Measurements from ENCODE around the gene TNIK. TPM values are rescaled to one million over a fixed set of nuclear protein-coding genes. Genes with fewer than 3 reads are reported as not detected.
"Not testable (repeated sequence)": the region's sequence is repeated elsewhere in the genome, so short reads cannot be mapped to it uniquely, and the experiment has no call there.

Gene TNIK
- total and polyA plus RNA-seq, 5 experiments from 2014 or later, result 13.2 to 50.0 (median 16.1) TPM

DNA sequence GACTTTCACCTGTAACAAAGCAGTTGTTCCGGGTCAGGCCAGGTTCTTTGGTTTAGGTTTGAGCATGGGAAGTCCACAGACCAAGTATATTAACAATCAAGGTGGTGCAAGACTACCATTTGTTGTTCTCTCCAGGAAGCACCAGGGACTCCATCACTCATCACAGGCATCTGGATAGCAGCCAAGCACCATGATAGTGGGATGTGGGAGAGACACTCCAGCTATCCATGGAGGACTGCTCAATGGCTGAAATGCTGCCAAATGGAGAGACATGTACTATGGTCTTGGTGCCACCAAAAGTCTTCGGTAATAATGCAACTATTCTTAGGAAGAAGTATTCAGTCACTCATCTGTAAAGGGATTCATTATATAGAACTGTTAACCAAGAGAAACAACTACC is 143.0 kb downstream of the TNIK start:
- POLR2A ChIA-PET, result no interaction called here
- Mint-ChIP-seq H3K27ac (peak overlapping the region in 1 of 10 donors; percentile 48), H3K4me1 (peaks cover 24 to 55% (median 46%) of the 10 kb centered on the region in 4 donors), H3K4me3 (no peak overlapping the region), H3K9me3 (no peaks in the 10 kb centered on the region), H3K36me3 (no peaks in the 10 kb centered on the region), H3K27me3 (no peaks in the 10 kb centered on the region)
- DNase-seq (no peak), ATAC-seq (no peak)

DNA sequence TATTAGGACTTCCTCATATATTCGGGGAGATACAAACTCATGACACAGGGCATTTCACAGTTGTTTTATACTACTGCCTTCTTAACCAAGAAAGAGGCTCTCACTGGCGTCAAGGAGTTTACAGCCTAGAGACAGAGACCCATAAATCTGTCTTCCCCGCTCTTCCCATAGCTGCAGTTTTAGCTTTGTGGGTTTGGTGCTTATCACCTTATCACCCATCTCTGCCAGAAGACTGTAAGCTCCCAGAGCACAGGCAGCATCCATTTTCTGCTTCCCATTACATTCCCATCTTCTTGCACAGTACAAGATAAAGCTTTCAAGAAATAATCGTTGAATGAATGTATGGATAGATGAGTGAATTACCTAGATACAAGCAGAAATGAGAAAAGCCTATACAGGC is 144.3 kb downstream of the TNIK start:
- H3K27ac Mint-ChIP-seq, result peak overlapping the region in 6 of 10 donors; percentile 9 to 72 (median 40)
- ATAC-seq, result no peak
- DNase-seq, result no peak
- H3K36me3 Mint-ChIP-seq, result no peaks in the 10 kb centered on the region
- POLR2A ChIA-PET, result no interaction called here
- no peaks in the 10 kb centered on the region for H3K9me3 Mint-ChIP-seq
- no peak overlapping the region for H3K4me3 Mint-ChIP-seq
- H3K27me3 Mint-ChIP-seq, result no peaks in the 10 kb centered on the region
- peaks cover 30 to 57% (median 51%) of the 10 kb centered on the region in 4 donors for H3K4me1 Mint-ChIP-seq

DNA sequence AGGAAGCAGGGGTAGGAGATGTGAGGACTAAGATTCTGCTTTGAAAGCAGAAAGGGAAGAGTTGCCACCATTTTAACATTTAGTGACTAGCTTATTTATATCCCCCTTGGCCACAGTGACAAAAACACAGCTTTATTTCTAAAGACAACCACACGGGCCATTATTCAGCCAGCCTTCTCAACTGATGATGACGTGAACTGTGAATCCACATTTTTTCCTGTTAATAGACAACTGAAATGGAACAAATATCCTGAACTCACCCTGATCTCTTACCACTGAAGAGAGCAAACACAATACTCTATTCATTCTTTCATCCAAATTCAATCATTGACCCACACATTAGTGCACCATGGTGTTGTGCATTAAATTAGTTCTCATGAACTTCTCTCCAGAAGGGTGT is 145.1 kb downstream of the TNIK start:
- Mint-ChIP-seq H3K4me1 (peaks cover 32 to 63% (median 56%) of the 10 kb centered on the region in 4 donors), H3K4me3 (no peak overlapping the region), H3K9me3 (no peaks in the 10 kb centered on the region), H3K27me3 (no peaks in the 10 kb centered on the region), H3K27ac (peak overlapping the region in 9 of 10 donors; percentile 10 to 73 (median 44)), H3K36me3 (no peaks in the 10 kb centered on the region)
- DNase-seq, result no peak
- no peak for ATAC-seq
- POLR2A ChIA-PET, result interaction anchor here (0.8 kb wide), 1 partner anchor 108 kb away, joined by 4 read pairs; no protein-coding TSS in a partner anchor

DNA sequence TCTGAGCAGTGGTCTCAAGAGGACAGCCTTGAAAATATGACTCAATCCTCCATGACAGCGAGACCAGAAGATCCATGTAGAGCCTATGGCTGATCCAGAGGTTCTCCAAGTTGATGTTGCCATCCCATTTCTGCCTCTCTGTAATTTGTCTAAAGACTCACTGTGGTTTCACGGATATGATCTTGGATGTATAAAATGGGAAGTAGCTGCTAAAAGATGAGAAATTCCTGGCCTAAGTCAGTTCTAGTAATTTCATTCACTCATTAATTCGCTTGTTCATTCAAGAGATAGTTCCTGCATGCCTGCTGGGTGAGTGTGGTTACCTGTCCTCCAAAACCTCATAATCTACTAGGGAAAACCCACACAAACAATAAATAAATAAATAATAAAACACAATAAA is 145.9 kb downstream of the TNIK start:
- H3K27me3 Mint-ChIP-seq, result no peaks in the 10 kb centered on the region
- H3K36me3 Mint-ChIP-seq, result no peaks in the 10 kb centered on the region
- H3K4me1 Mint-ChIP-seq, result peaks cover 35 to 70% (median 64%) of the 10 kb centered on the region in 4 donors
- DNase-seq, result no peak
- POLR2A ChIA-PET, result no interaction called here
- peak overlapping the region; percentile 5 to 86 (median 48) for H3K27ac Mint-ChIP-seq
- ATAC-seq, result no peak
- H3K4me3 Mint-ChIP-seq, result peak overlapping the region in 1 of 10 donors; percentile 0
- no peaks in the 10 kb centered on the region for H3K9me3 Mint-ChIP-seq

DNA sequence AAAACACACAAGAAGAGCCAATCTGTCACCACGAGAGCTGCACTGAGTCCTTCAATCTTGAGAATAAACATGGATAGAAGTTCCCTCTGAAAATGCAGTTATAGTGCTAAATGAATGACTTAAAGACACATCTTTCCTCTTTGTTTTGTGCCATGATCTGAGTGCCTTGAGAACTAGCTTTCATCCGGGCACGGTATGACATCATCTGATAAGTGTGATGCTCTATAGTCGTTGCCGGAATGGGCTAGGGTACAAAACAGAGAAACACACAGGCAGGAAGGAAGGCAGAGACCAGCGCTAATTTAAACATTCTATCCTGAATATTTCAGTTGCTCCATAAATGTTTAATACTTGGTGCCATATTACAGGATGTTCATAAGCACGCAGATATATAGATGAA is 146.5 kb downstream of the TNIK start:
- Mint-ChIP-seq H3K36me3 (no peaks in the 10 kb centered on the region), H3K27ac (peak overlapping the region in 8 of 10 donors; percentile 30 to 86 (median 61)), H3K27me3 (no peaks in the 10 kb centered on the region), H3K4me1 (peaks cover 35 to 76% (median 70%) of the 10 kb centered on the region in 4 donors), H3K4me3 (no peak overlapping the region), H3K9me3 (no peaks in the 10 kb centered on the region)
- no peak for DNase-seq
- POLR2A ChIA-PET, result no interaction called here
- no peak for ATAC-seq

DNA sequence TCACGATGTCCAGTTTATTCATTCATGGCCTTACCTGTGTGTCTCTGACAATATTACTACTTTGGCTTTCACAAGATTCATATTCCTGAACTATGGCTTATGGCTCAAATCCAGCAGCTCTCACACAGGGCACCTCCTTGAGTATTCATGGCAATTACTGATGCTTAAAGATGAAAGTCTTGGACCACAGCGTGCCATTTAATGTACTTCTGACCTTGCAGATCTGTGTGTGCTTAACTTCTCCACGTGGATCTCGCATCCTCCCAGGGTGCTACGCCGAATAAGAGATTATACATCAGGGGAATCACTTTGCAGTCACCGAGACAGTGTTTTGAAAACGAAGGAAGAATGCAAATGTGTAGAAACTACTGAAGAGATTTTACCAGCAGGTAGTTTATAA is 147.5 kb downstream of the TNIK start:
- peaks cover 40 to 80% (median 77%) of the 10 kb centered on the region in 4 donors for H3K4me1 Mint-ChIP-seq
- peak overlapping the region in 4 of 10 donors; percentile 4 to 29 (median 14) for H3K4me3 Mint-ChIP-seq
- H3K9me3 Mint-ChIP-seq, result peaks cover 0 to 5% (median 0%) of the 10 kb centered on the region in 9 donors
- peaks cover 0 to 5% (median 0%) of the 10 kb centered on the region in 3 donors for H3K36me3 Mint-ChIP-seq
- ATAC-seq (no peak), DNase-seq (no peak)
- H3K27me3 Mint-ChIP-seq, result no peaks in the 10 kb centered on the region
- POLR2A ChIA-PET, result no interaction called here
- peak overlapping the region in 9 of 10 donors; percentile 40 to 86 (median 66) for H3K27ac Mint-ChIP-seq

DNA sequence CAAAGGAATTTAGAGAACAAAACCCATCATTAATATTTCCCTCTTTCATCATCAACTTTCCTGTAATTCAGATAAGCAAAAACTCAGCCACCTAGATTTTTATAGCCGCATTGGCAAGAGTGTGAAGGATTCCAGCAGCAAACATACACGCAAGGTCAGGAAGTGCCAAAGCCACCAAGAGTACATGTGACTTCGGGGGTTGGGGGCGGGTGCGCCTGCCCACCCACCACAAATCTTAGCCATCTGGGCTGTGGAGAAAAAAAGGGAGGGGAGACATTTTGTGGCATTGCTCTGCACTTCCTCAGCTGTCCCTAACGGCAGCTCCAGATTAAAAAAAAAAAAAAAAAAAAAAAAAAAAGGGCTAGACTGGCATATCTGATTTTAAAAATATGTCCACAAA is 148.4 kb downstream of the TNIK start:
- DNase-seq, result peak in 1 of 10 donors; percentile 6
- Mint-ChIP-seq H3K27me3 (no peaks in the 10 kb centered on the region), H3K27ac (peak overlapping the region in 9 of 10 donors; percentile 43 to 85 (median 59)), H3K36me3 (peaks cover 0 to 5% (median 0%) of the 10 kb centered on the region in 3 donors), H3K4me3 (peak overlapping the region in 9 of 10 donors; percentile 19 to 81 (median 57)), H3K4me1 (peaks cover 40 to 88% (median 76%) of the 10 kb centered on the region in 4 donors), H3K9me3 (peaks cover 0 to 5% (median 0%) of the 10 kb centered on the region in 9 donors)
- POLR2A ChIA-PET, result interaction anchor here (2.0 kb wide), 1 partner anchor 67 kb away, joined by 8 read pairs; no protein-coding TSS in a partner anchor
- peak; percentile 44 to 53 for ATAC-seq

DNA sequence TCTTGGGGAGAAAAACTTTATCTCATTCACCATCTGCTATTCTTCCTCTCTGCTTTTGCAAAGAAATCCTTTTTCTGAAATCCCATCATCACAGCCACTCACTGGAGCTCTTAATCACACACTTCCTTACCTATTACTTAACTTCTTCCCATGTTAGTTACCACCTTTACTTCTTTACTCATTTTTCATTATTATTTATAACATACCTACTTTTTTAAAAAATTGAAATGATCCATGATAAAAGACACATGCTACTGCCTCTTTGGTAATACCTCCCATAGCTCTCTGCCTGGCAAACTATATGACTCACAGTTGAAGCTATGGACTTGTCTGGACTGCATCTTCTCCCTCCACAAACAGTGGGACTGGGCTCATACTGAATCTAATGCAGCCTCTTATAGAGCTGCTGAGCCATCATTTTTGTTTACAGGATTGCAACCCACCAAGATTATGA is 150.3 kb downstream of the TNIK start:
- POLR2A ChIA-PET, result interaction anchor here (2.0 kb wide), 1 partner anchor 65 kb away, joined by 8 read pairs; no protein-coding TSS in a partner anchor
- H3K27ac Mint-ChIP-seq, result peak overlapping the region in 8 of 10 donors; percentile 0 to 60 (median 30)
- H3K4me3 Mint-ChIP-seq, result no peak overlapping the region

DNA sequence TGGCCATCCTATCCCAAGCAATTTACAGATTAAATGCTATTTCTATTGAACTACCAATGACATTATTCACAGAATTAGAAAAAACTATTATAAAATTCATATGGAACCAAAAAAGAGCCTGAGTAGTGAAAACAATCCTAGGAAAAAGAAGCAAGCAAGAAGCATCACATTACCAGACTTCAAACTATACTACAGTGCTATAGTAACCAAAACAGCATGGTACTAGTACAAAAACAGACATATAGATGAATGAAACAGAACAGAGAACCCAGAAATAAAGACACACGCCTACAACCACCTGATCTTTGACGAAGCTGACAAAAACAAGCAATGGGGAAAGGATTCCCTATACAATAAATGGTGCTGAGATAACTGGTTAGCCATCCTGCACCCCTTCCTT is 152.2 kb downstream of the TNIK start:
- Mint-ChIP-seq H3K4me3 (no peak overlapping the region), H3K27me3 (no peaks in the 10 kb centered on the region), H3K27ac (no peak overlapping the region), H3K36me3 (peaks cover 0 to 5% (median 0%) of the 10 kb centered on the region in 3 donors), H3K4me1 (peaks cover 36 to 78% (median 69%) of the 10 kb centered on the region in 4 donors), H3K9me3 (peaks cover 0 to 5% (median 0%) of the 10 kb centered on the region in 9 donors)
- POLR2A ChIA-PET, result interaction anchor here (0.8 kb wide), 1 partner anchor 27 kb away, joined by 3 read pairs; no protein-coding TSS in a partner anchor
- no peak for ATAC-seq
- DNase-seq, result no peak

More for the DNA sequence above, 150.3 kb downstream of the TNIK start:
- DNase-seq (no peak), ATAC-seq (no peak)
- peaks cover 38 to 79% (median 75%) of the 10 kb centered on the region in 4 donors for H3K4me1 Mint-ChIP-seq
- H3K9me3 Mint-ChIP-seq, result peaks cover 0 to 5% (median 0%) of the 10 kb centered on the region in 9 donors
- H3K36me3 Mint-ChIP-seq, result peaks cover 0 to 5% (median 0%) of the 10 kb centered on the region in 3 donors
- H3K27me3 Mint-ChIP-seq, result no peaks in the 10 kb centered on the region

DNA sequence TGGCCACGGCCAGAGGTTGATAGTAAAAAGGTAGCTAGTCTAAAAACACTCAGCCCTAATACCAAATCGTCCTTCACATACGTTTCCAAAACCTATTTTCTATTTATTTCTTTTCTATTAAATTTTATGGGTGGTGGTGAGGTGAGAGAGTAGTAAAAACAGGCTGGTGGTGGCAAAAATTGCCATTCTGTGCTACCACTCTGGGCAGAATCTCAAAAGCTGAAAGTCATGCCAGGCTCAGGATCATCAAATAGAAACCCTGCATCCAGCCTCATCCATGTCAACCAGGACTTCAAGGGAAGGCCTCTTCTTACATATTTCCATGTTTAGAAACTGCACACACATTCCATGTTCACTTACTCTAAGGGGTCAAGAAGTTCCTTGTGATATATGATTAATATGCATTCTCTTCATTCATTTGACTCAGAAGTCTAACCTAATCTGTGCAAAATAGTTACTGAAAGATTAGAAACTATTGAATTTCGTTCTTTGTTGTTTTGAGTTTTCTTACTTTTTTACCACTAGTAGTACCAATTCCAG is 153.1 kb downstream of the TNIK start:
- ATAC-seq, result no peak
- Mint-ChIP-seq H3K27me3 (no peaks in the 10 kb centered on the region), H3K36me3 (peaks cover 0 to 5% (median 0%) of the 10 kb centered on the region in 3 donors), H3K9me3 (peaks cover 0 to 5% (median 0%) of the 10 kb centered on the region in 9 donors), H3K27ac (peak overlapping the region in 1 of 10 donors; percentile 29), H3K4me1 (peaks cover 29 to 76% (median 62%) of the 10 kb centered on the region in 4 donors), H3K4me3 (no peak overlapping the region)
- POLR2A ChIA-PET, result no interaction called here
- DNase-seq, result no peak

DNA sequence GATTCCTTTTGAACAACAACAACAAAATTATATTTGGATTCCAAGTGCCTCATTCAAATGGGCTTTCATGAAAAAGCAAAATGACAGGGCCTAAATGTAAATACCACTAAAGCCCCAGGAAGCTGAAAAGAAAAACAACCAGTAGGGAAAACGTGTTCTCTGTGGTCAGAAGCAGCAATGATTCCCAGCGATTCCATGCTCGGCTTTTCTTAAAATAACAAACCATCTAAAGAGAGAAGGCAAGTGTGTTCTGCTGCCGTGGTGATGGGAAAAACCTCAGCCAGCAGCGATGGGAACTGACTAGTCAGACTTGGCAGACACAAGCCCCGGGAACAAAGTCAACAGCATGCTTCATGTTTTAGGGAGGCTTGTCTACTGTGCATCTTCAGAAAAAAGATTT is 153.6 kb downstream of the TNIK start:
- POLR2A ChIA-PET, result no interaction called here
- Mint-ChIP-seq H3K36me3 (peaks cover 0 to 7% (median 0%) of the 10 kb centered on the region in 3 donors), H3K4me3 (peak overlapping the region in 1 of 10 donors; percentile 13), H3K9me3 (peaks cover 0 to 5% (median 0%) of the 10 kb centered on the region in 9 donors), H3K27ac (peak overlapping the region in 1 of 10 donors; percentile 16), H3K27me3 (no peaks in the 10 kb centered on the region), H3K4me1 (peaks cover 27 to 77% (median 62%) of the 10 kb centered on the region in 4 donors)
- DNase-seq (no peak), ATAC-seq (no peak)

DNA sequence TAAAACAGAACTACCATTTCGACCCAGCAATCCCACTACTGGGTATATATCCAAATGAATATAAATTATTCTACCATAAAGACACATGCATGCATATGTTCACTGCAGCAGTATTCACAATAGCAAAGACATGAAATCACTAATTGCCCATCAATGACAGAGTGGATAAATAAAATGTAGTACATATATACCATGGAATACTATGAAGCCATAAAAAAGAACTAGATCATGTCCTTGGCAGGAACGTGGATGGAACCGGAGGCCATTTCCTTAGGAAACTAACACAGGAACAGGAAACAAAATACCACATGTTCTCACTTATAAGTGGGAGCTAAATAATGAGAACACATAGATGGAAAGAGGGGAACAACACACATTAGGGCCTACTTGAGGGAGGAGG is 154.4 kb downstream of the TNIK start:
- POLR2A ChIA-PET, DNase-seq, H3K27me3 Mint-ChIP-seq, H3K36me3 Mint-ChIP-seq, ATAC-seq, H3K9me3 Mint-ChIP-seq: not testable (repeated sequence)
- Mint-ChIP-seq H3K27ac (peak overlapping the region in 2 of 10 donors; percentile 11 to 22), H3K4me3 (peak overlapping the region in 1 of 10 donors; percentile 5), H3K4me1 (peaks cover 23 to 77% (median 61%) of the 10 kb centered on the region in 4 donors)

DNA sequence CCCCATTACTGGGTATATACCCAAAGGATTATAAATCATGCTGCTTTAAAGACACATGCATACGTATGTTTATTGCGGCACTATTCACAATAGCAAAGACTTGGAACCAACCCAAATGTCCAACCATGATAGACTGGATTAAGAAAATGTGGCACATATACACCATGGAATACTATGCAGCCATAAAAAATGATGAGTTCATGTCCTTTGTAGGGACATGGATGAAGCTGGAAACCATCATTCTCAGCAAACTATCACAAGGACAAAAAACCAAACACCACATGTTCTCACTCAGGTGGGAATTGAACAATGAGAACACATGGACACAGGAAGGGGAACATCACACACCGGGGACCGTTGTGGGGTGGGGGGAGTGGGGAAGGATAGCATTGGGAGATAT is 155.7 kb downstream of the TNIK start:
- peak overlapping the region in 1 of 10 donors; percentile 13 for H3K27ac Mint-ChIP-seq
- not testable (repeated sequence) for H3K9me3 Mint-ChIP-seq, H3K27me3 Mint-ChIP-seq, DNase-seq, ATAC-seq, H3K36me3 Mint-ChIP-seq, H3K4me3 Mint-ChIP-seq
- peaks cover 26 to 79% (median 61%) of the 10 kb centered on the region in 4 donors for H3K4me1 Mint-ChIP-seq
- POLR2A ChIA-PET, result interaction anchor here (0.7 kb wide), 1 partner anchor 96 kb away, joined by 6 read pairs; no protein-coding TSS in a partner anchor
